ENCODE results near the gene ACKR1. TPM values are rescaled to one million over a fixed set of nuclear protein-coding genes. Genes with fewer than 3 reads are reported as not detected.

Gene ACKR1
- total RNA-seq, 4 donors from 2014 or later: 30.2 to 157 (median 94.1) TPM

Small RNA genes lying within 50 kb of the gene (small RNA-seq; reads per million reads assigned to genes)
- gene RNA5SP60: not detected

Other genes starting within 250 kb of the ACKR1 start
- gene IFI16, start 195.0 kb upstream of the ACKR1 start, total RNA-seq: 100 to 1,000 TPM in 3 of 4 donors, 10 to 100 TPM in 1; 71.4 to 134 (median 116) TPM
- gene AIM2, start 128.1 kb upstream of the ACKR1 start, total RNA-seq: 1 to 10 TPM in 1 of 4 donors, not detected in 3; 2.5 TPM
- 10 to 100 TPM in 2 of 4 donors, 1 to 10 TPM in 2; 2.8 to 19.7 (median 8.0) TPM for gene CADM3, start 33.3 kb upstream of the ACKR1 start, total RNA-seq
- 1 to 10 TPM in 3 of 4 donors, not detected in 1; 1.5 to 2.2 (median 2.2) TPM for gene FCER1A, start 97.5 kb downstream of the ACKR1 start, total RNA-seq
- gene OR10J4, start 227.3 kb downstream of the ACKR1 start, total RNA-seq: not detected
- not detected for gene OR10J1, start 234.8 kb downstream of the ACKR1 start, total RNA-seq

Data from subcutaneous adipose tissue (tissue), 4 donors.